GM19099 (cell line): ENCODE results near the gene FNBP1L.

ENCODE experiments used
- POLR2A ChIP-seq: IDR thresholded peaks from 3 replicates; pipeline ENCODE4 v1.6.1; 2011; ENCODE audit warnings: low read depth; ENCODE audit not compliant: insufficient read length; ENCODE audit errors: extremely low read depth

FNBP1L gene

DNA sequence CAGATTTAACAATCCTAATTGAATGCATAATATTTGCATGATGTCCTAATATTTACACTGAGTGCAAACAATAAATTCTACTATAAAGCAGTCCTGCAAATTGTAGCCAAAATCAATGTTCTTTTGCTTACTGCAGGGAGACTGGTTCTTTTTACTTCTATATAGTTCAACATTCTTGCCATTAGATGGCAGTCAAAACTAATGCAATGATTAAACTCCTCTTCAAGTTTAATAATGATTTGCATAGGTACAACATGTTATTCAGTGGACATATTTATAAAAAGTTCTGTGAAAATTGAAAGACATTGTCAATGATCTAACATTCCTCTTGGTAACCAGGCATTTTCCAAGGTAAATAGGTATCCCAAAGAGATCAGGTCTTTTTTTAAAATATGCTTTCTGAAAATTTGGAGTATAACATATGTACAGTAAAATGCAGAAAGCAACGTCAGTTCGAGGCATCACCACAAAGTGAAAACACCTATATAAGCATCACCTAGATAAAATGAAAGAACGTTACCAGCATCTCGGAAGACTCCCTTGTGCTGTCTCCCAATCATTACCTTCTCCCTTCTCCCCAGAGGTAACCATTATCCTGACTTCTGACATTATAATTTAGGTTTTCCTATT, 9.8 kb upstream of the FNBP1L start:
- TF ChIP-seq POLR2A: no peak

DNA sequence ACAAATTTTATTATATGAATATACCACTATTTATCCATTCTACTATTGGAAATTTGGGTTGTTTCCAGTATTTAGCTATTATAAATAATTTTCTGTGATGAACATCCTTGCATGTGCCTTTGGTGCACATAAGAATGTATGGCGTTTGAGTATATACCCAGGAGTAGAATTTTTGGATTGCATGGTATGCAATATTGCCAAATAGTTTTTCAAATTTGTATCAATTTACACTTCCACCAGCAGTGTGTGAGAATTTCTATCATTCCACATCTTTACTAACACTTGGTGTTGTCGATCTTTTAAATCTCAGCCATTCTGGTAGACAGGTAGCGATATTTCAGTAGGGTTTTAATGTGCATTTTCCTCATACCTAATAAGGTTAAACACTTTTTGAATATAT, 9.2 kb upstream of the FNBP1L start:
- no peak for TF ChIP-seq POLR2A

DNA sequence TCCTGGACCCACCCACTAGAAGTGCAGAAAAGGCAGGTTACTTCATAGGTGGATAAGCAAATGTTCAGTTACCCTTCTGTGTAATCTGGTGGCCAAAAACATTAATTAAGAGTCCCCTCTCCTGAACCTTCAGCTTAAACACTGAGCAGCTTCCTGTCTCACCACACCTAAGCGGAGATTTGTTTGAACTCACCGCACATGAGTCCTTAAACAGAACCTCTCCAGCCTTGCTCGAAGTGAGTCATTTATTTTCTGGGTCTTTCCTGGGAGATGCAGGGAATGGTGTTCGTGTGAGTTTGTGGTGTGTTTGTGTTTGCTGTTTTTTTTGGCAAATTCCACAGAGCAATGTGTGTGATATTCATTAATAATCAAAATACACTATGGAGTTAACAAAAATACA, 7.6 kb upstream of the FNBP1L start:
- no peak for TF ChIP-seq POLR2A

DNA sequence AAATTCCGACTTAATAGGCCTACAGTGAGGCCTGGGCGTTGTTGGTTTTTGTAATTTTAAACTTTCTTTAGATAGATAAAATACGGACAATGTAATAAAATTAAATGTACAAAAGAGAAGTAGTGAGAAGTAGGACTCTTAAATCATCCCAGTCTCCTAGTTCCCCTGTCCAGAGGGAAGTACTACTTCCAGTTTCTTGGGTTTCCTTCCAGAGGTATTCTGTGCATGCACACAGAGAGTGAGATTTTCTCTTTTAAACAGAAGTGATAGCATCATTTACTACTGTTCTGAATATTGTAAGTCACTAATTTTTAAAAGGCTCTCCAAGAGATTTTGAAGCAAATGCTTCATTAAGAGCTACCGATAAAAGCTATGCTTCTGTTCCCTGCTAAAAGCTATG, 7.2 kb upstream of the FNBP1L start:
- no peak for TF ChIP-seq POLR2A

DNA sequence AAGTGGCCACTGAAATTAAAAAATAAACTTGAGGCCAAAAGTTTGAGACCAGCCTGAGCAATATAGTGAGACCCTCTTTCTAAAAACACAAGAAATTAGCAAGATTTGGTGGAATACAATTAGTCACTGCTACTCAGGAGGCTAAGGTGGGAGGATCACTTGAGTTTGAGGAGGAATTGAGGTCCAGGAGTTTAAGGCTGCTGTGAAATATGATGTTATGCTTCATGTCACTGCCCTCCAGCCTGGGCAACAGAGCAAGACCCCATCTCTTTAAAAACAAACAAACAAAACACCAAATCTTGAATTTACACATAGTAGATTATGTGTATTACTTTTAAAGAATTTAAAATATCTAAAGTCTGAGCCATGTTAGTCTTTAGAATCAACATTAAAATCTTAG, 6.3 kb upstream of the FNBP1L start:
- TF ChIP-seq POLR2A: no peak

DNA sequence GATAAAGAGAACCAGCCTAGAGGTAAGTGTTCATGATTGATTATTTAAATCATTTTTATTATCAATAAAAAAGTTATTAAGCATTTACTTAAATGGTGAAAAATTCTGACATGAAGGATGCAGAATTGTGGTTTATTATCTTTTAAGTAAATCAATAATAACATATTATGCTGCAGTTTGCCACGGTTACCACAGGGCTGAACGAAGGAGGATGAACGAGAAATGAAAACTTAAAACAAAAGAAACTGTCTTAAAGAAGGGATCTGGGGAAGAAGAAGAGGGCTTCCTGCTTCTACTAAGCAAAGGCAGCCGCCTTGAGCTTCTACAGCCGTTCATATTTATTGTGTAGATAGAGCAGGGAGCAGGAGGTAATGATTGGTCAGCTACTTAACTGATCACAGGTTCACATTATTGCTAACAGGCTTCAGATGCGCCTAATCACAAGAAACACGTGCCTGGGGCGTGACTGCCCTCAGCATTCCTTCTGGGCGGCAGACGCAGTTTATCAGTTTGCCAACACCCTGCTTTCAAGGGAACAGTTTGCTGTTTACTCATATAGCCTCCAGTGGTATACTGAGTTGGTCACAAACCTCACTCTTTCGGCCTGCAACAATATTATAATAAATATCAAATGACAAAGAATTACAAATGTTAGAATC, 5.8 kb upstream of the FNBP1L start:
- TF ChIP-seq POLR2A: no peak

DNA sequence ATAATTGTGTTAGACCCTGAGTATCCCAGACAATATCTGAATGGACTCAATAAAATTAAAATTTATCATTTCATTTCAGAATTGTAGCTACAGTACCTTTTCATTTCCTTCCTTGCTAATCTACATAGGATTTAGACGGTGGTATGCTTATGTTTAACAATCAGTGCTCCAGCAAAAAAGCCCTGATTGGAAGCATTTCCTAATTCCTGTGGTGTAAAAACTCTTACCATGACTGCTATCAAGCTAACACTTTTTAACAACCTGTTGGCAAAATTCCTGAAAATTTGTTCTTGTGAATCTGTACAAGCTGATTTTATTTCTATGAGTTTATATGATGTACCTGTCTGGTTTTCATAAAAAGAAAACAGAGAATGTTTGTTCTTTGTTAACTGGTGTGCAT, 5.2 kb upstream of the FNBP1L start:
- no peak for TF ChIP-seq POLR2A

DNA sequence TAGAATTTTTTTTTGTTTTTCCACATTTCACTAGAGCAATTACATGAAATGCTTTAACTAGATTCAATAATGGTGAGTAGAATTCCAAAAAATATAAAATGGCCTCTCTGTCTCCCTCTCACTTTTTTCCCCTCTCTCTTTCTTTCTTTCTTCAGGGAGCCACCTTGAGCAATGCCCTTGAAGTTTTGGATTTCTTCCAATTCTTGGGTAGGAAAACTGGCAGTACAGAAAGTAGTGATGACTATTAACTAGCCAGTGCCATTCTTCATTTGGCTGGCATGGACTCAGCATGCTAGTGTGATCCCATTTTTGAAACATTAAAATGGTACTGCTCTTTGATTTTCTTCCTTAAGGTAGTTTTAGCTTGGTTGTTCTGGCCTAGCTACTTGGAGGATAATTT, 4.5 kb upstream of the FNBP1L start:
- no peak for TF ChIP-seq POLR2A

DNA sequence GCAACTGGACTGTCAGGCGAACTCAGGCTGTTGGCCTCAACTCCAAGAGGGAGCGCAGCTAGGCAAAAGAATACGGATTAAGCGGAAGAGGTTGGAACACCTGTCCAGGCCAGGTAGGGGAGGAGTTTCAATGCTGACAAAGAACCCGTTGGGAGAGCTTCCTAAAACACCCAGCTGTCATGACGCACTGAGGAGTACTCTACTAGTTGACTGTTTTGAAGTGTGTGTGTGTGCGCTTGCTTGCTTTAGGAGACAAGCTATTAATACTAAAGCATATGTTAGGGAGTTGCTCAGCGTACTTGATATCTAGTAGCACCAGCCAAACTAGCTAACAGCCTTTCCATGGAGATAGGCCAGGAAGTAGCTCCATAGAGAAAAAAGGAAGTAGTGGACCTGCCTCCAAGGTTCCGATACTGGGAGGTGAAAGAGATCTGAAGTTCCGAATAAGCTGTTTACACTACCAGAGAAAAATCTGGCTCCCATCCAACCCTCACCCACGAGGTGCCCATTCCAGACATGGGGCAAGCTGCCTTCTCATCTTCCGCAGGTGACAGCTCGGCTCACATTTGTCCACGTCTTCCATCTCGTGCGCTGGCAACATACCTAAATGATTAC, 974 bp upstream of the FNBP1L start:
- TF ChIP-seq POLR2A: no peak

DNA sequence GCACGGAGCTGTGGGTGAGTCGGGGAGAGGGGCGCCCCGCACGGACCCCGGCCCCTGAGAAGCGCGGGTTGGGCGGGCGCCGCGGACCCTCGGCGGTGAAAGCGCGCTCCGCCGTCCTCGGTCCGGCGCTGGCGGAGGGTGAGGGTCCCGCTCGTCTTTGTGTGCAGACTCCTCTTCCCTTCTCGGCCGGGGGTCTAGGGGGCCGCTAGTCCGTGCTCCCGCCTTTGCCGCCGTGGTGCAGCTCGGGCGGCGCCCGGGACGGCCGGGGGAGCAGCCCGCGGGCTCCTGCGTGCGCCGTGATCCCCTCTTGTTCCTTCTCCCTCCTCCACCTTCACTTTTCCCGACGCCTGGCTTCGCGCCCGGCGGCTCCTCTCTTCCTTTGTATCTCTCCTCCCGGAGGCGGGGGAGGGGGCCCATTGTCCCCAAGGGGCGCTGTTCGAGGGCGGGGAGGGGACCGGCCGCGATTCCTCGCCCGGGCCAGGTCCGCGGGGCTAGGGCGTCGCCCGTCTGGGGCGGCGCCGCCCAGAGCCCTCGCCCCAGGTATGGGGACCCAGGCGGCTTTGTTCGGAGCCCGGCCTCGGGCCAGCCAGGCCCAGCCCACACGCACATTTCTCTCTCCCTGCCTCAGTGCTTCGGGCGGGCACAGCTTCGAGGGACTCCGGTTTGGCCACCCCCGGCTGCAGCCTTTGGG, 519 bp downstream of the FNBP1L start:
- no peak for TF ChIP-seq POLR2A

DNA sequence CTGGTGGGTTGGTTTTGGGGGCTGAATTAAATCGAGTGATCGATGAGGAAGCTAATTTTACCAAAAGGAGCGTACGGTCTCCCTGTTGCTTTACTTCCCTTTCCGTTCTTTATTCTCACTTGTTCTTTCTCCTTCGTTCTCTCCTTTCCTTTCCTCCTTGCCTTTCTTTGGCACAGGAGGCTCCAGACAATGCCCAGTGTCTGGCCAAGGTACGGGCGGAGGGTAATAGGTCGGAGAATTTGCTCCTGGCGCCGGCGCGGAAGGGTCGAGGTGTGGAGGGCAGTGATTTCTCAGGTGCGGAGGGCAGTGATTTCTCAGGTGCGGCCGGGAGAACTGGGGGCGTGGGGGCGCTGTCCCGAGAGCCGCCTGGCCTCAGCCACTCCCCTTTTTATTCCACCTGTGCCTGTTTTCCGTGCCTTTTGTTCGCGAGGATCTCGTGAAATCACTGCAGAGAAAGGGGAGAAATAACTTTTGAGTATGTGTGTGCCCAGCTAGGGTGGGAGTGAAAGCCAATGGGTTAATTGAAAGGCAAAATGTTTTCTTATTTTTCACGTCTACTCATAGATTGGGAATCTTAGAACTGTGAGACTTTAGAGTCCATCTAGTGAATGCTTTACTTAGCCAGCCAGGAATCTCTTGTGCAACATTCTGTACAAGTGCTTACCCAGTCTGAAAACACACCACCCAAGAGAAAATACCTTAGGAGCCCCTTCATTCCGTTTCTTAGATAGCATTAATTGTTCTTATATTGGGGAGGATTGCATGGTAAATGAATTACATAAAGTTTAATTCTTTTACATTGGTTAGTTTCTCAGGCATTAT, 1.3 kb downstream of the FNBP1L start:
- TF ChIP-seq POLR2A: no peak

DNA sequence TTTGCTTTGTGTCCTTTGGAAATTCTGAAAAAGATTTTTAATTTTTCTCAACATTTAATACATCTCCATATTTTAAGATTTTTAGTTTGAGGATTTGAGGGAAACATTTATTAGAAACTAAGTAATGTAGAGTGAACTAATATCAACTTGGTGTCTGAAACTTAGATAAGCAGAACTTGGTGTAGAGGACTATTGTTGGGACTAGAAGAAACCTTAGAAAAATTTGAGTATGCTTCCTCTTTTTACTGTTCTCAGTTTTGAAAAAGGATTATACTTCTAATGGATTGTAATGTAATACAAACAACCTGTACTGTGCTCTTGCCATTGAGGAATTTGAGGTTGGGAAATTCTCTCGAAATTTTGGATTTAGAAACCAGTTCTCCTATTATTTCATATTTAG, 2.4 kb downstream of the FNBP1L start:
- TF ChIP-seq POLR2A: no peak

DNA sequence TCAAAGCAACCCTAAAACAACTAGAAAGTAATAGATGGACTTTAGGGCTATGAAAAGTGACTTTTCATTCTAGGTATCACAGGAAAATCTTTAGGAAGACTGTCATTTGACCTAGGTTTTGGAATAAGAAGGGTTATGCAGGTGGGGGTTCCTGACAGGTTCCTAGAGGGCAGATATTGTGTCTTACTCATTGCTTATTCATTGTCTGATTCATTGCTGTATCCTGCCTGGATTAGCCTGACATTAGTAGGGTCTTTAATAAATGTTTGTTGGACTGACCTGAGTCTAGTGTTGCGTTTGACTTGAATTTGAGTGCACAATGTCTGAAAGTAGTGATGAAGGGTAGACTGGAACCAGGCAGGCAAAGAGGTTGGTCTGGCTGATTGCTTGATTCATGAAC, 6.0 kb downstream of the FNBP1L start:
- no peak for TF ChIP-seq POLR2A

DNA sequence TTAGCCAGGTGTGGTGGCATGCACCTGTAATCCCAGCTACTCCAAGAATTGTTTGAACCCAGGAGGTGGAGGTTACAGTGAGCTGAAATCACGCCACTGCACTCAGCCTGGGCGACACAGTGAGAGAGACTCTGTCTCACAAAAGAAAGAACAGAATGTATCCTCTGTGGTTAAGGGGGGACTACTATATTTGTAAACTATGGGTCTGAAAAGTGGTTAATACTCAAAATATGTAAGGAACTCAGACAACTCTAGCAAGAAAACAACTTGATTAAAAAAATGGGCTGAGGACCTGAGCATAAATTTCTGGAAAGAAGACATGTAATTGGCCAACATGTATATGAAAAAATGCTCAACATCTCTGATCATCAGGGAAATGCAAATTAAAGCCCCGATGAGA, 11.2 kb downstream of the FNBP1L start:
- TF ChIP-seq POLR2A: no peak

DNA sequence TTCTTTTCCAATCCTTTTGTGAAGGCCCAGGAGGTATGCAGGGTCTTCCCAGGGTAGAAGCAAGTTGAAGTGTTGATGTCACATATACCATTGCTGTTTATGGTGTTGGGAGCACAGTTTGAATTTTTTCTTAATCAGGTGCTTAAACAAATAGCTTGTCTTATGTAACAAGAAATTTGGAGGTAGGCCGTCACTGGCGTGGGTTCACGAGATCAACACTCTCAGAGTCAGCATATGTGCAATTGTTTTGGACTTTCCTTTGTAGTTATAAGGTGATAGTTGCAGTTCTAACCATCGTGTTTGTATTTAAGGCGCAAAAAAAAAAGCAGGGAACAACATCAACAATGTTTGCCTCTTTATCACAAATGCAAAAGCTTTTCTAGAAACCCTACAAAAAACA, 13.3 kb downstream of the FNBP1L start:
- no peak for TF ChIP-seq POLR2A

DNA sequence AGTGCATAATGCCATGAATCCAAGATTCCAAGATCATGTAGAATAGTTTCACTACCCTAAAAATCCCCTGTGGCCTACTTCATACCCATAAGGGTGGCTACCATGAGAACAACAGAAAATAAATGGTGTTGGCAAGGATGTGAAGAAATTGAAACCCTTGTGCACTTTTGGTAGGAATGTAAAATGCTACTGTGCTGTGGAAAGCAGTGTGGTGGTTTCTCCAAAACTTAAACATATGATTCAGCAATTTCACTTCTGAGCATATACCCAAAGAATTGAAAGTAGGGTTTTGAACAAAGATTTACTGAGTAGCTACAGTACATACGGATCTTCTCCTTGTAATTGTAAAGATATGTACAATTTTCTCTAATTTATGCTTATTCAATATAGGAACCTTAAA, 16.0 kb downstream of the FNBP1L start:
- no peak for TF ChIP-seq POLR2A

DNA sequence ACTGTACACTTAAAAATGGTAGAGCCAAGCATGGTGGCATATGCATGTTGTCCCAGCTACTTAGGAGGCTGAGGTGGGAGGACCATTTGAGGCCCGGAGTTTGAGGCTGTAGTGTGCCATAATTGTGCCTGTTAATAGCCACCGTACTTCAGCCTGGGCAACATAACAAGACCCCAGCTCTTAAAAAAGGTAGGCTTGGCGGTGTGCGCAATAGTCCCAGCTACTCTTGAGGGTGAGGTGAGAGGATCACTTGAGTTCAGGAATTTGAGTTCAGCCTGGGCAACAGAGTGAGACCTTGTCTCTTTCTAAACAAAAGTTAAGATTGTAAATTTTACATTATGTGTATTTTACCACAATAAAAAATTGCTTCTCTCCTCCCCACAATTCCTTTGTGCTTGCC, 19.7 kb downstream of the FNBP1L start:
- TF ChIP-seq POLR2A: no peak
